H54 (cell line): Measurements from ENCODE around the gene PNISR.

Source experiments
- DNase-seq: peaks from one replicate; pipeline ENCODE4 v3.0.0; 2011; ENCODE audit warnings: low spot score, mixed read lengths; ENCODE audit not compliant: insufficient read length
- FAIRE-seq: peaks from 3 replicates; lab custom pipeline; 2011; peaks lifted over from hg19 to GRCh38; lab: Jason Lieb, UNC
- POLR2A ChIP-seq: IDR thresholded peaks from 2 replicates; pipeline ENCODE4 v1.6.1; 2011; ENCODE audit warnings: low read depth, mild to moderate bottlenecking, low read length

Gene PNISR

GRCh38 chr6:99424022-99424421 lies 1.1 kb downstream of the PNISR start:
- FAIRE-seq, result no peak
- no peak for DNase-seq
- TF ChIP-seq POLR2A, result no peak

- no peak for TF ChIP-seq POLR2A
- FAIRE-seq (no peak), DNase-seq (no peak)
These were observed 2.2 kb downstream of the PNISR start for GRCh38 chr6:99422912-99423311.

DNA sequence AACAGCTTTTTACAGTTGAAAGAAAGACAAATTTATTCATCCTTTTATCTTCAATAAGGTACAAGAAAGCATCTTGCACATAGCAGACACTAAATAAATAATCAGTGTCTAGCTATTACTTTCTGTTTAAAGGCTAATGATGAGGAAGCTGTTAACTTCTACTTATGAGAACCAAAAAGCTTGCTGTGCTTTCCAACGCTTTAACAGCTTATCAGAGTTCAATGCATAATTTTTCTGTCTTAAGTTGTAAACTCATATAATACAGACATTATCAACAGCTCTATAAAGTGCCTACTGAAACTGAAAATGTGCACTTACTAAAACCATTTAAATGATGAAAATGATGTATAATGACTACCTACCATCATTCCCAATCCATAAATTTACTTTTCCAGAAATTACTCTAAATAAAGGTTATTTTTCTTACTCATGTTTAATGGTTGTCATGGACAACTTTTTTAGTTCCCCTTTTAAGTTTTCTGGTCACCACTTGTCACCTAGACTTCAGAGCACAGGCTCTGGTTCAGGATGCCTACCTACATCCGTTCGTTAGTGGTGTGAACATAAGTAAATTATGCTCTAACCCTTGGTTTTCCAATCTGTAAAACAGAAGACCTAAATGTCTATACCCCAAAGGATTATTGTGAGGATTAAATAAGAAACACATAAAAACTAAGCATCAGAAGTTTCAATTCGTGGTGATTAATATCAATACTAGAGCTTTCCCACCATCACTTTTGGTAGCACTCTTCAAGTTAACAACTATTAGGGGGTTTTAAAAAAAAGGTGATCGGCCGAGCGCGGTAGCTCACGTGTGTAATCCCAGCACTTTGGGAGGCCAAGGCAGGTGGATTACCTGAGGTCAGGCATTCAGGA lies 8.0 kb downstream of the PNISR start:
- no peak for FAIRE-seq
- TF ChIP-seq POLR2A, result no peak
- DNase-seq, result no peak

DNA sequence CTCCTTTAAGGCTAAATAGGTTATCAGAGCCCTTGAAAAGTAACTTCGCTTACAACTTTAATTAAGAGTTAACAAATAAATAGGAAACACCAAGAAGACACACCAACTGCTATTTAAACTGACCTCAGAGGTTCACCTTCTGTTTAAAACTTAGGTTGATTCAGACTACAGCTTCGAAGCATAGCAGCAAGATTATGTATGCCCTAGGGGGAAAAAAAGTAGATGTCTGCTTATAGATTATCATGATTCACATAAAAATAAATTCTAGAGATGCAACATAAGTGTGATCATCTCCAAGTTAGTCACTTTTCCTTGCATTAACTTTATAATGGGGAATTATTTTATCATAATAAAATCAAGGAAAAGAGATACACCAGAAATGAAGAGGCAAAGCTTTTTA lies 8.9 kb downstream of the PNISR start:
- FAIRE-seq, result no peak
- no peak for DNase-seq
- no peak for TF ChIP-seq POLR2A

GRCh38 chr6:99415446-99415845 lies 9.7 kb downstream of the PNISR start:
- no peak for DNase-seq
- no peak for TF ChIP-seq POLR2A
- FAIRE-seq, result no peak

- DNase-seq (no peak), FAIRE-seq (no peak)
- TF ChIP-seq POLR2A, result no peak
These were observed 13.0 kb downstream of the PNISR start for GRCh38 chr6:99412065-99412464.

GRCh38 chr6:99409672-99410071 lies 15.4 kb downstream of the PNISR start:
- FAIRE-seq, result no peak
- no peak for TF ChIP-seq POLR2A
- no peak for DNase-seq

DNA sequence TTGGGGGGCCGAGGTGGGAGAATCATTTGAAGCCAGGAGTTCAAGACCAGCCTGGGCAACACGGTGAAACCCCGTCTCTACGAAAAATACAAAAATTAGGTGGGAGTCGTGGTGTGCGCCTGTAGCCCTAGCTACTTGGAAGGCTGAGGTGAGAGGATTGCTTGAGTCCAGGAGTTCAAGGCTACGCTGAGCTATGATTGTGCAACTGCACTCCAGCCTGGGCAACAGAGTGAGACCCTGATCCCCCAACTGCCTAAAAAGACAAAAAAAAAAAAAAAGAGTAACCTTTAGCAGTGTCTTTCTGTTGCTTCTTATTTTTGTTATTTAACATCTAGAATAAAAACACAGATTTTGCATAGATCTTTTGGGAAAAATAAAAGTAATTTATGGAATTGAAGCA lies 18.0 kb downstream of the PNISR start:
- TF ChIP-seq POLR2A, result no peak
- no peak for DNase-seq
- no peak for FAIRE-seq

- DNase-seq (no peak), FAIRE-seq (no peak)
- no peak for TF ChIP-seq POLR2A
These were observed 22.7 kb downstream of the PNISR start for GRCh38 chr6:99402448-99402847.

- FAIRE-seq (no peak), DNase-seq (no peak)
- no peak for TF ChIP-seq POLR2A
These were observed 27.8 kb downstream of the PNISR start for GRCh38 chr6:99397287-99397686.

DNA sequence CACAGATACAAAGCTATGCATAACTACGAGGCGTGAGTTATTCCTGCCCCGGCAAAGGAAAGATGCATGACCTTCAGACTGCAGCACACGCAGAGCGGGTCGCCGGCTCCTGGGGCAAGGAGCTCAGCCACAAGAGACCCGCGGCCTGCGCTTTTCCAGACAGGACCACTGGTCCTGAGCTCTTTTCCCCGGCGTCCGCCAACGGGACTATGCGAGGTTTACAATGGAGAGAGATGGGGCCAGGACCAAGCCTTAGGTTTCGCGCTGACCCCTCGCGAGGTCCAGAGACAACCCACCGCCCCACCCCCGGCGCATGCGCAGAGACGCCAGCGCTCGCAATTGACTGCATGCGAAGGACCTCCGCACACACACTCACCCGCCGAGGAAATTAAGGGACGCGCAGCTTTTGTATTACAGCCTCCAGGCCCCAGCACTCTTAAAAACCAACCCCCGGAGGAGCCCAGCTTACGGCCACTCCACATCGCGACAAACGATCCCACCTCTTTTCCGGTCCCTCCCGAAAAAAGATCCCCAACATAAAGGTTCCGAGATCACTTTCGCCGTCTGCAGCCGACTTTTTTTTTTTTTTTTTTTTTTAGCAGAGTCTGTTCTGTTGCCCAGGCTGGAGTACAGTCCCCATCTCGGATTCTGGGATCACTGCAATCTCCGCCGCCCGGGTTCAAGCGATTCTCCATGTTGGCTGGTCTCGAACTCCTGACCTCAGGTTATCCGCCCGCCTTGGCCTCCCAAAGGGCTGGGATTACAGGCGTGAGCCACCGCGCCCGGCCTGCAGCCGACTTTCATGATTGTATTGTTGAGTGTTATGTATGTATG lies 31.2 kb downstream of the PNISR start, which contains the start of gene COQ3:
Gene COQ3 (minus strand): TSS at position 498 of the 834 bp plus-strand sequence. CDS start 16 bp downstream, at position 482.
- peak; percentile 53; the same call in 1 of the 2 replicates for TF ChIP-seq POLR2A
- DNase-seq, result peak; percentile 59
- no peak for FAIRE-seq

- DNase-seq, result no peak
- no peak for FAIRE-seq
- TF ChIP-seq POLR2A, result no peak
These were observed 31.8 kb downstream of the PNISR start for GRCh38 chr6:99393366-99393697.

- no peak for TF ChIP-seq POLR2A
- DNase-seq, result no peak
- no peak for FAIRE-seq
These were observed 34.2 kb downstream of the PNISR start for GRCh38 chr6:99390896-99391295.

DNA sequence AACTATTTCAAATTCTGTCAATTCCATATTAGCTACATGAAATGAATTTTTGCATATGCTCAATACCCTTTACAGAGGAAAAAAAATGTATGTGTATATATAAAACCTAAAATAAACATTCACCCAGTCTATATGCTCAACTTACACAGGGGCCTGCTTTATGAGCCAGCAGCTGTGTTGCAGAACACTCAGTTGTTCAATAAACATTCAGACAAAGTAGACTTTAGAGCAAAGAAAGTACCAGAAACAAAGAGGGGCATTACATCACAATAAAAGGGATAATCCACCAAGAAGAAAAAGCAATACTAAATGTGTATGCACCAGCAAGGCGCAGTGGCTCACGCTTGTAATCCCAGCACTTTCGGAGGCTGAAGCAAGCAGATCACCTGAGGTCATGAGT lies 40.6 kb downstream of the PNISR start:
- FAIRE-seq (no peak), DNase-seq (no peak)
- no peak for TF ChIP-seq POLR2A
